Calu3 (cell line): ENCODE measurements around the gene KMT2C. TPM values are rescaled to one million over a fixed set of nuclear protein-coding genes. Genes with fewer than 3 reads are reported as not detected.

Experiments used
- BruUV-seq: library from RNA; stranded (reverse); fragments of 400-500 nt; replicated peaks from 2 replicates; lab custom pipeline; 2021; lab: Mats Ljungman, UMichigan
- CTCF ChIA-PET: fragments of 300-600 bp; sonication (Branson Sonifier 250); formaldehyde crosslinking; loops from one replicate; lab custom pipeline; 2022; ENCODE audit warnings: antibody characterized with exemption; lab: Charles Lee
- DNase-seq: peaks from one replicate; pipeline ENCODE4 v3.0.0; 2022
- H3K27ac Mint-ChIP-seq: one replicate; pipeline ENCODE4 v1.8.0; 2022; ENCODE audit warnings: mixed read lengths; ENCODE audit not compliant: unreplicated experiment
- H3K27me3 Mint-ChIP-seq: one replicate; pipeline ENCODE4 v1.8.0; 2022; ENCODE audit warnings: mixed read lengths; ENCODE audit not compliant: unreplicated experiment
- H3K36me3 Mint-ChIP-seq: one replicate; pipeline ENCODE4 v1.8.0; 2022; ENCODE audit warnings: mild to moderate bottlenecking, moderate library complexity, mixed read lengths; ENCODE audit not compliant: insufficient read depth, unreplicated experiment
- H3K4me1 Mint-ChIP-seq: one replicate; pipeline ENCODE4 v1.8.0; 2022; ENCODE audit warnings: mild to moderate bottlenecking, low read depth, mixed read lengths; ENCODE audit not compliant: unreplicated experiment
- H3K4me3 Mint-ChIP-seq: one replicate; pipeline ENCODE4 v1.8.0; 2022; ENCODE audit warnings: mild to moderate bottlenecking, low read depth, moderate library complexity, mixed read lengths; ENCODE audit not compliant: unreplicated experiment
- H3K9me3 Mint-ChIP-seq: one replicate; pipeline ENCODE4 v1.8.0; 2022; ENCODE audit warnings: low read depth, mixed read lengths; ENCODE audit not compliant: unreplicated experiment
- intact Hi-C: fragments of 100-400 bp; cut with micrococcal nuclease; formaldehyde crosslinking; loops from one replicate; pipeline ENCODE4 v1.10.0; 2022; ENCODE audit not compliant: unreplicated experiment
- total RNA-seq: library from RNA; stranded (reverse); gene quantifications from 2 replicates; pipeline ENCODE4 v1.2.3, GENCODE V29; 2022
- TF ChIP-seq, protein P1 (sequence below): fragments of 200-600 bp; IDR thresholded peaks from one replicate; pipeline ENCODE4 v1.8.0; 2022; ENCODE audit warnings: antibody characterized with exemption; ENCODE audit not compliant: unreplicated experiment

The KMT2C gene
- total RNA-seq, 1 experiment from 2014 or later, result 73.4 TPM

DNA sequence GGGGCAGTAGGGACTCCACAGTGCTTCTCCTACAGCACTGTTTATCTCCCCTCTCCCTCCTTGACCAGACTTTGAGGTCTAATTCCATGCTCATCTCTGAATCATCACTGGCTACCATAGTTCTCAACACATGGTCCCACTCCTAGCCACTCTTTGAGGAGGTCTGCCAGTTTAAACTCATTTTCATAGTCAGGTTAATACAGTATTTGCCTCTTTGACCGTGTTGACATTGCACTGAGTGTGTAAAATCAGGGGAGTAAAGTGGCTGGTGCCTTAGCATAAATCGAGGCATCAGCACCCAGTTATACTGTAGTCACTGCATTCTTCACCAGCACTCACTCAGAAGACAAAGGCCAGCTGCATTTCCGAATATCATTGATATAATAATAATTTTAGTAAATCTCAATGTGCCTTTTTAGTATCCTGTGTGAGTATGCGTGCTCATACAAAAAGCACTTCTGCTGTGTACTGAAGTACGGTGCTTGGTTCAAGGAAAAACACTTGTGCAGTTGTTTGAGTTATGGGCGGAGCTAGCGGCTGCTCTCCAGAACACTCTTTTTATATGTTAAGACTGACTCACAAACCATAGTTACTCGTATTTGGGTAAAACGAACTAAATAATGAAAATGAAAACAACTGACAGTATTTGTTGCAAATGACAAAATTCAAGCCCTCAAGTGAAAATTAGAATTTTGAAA is 320.6 kb downstream of the KMT2C start:
- Mint-ChIP-seq H3K4me1 (no peaks in the 10 kb centered on the region), H3K36me3 (peaks cover 22% of the 10 kb centered on the region), H3K9me3 (no peaks in the 10 kb centered on the region), H3K4me3 (no peak overlapping the region), H3K27me3 (no peaks in the 10 kb centered on the region), H3K27ac (no peak overlapping the region)
- TF ChIP-seq, protein P1, sequence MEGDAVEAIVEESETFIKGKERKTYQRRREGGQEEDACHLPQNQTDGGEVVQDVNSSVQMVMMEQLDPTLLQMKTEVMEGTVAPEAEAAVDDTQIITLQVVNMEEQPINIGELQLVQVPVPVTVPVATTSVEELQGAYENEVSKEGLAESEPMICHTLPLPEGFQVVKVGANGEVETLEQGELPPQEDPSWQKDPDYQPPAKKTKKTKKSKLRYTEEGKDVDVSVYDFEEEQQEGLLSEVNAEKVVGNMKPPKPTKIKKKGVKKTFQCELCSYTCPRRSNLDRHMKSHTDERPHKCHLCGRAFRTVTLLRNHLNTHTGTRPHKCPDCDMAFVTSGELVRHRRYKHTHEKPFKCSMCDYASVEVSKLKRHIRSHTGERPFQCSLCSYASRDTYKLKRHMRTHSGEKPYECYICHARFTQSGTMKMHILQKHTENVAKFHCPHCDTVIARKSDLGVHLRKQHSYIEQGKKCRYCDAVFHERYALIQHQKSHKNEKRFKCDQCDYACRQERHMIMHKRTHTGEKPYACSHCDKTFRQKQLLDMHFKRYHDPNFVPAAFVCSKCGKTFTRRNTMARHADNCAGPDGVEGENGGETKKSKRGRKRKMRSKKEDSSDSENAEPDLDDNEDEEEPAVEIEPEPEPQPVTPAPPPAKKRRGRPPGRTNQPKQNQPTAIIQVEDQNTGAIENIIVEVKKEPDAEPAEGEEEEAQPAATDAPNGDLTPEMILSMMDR, result no peak
- no TSS peak for BruUV-seq
- CTCF ChIA-PET, result interaction anchor here (0.6 kb wide), 1 partner anchor 57 kb away, joined by 3 read pairs; no protein-coding TSS in a partner anchor
- intact Hi-C loops, result no loop called here
- DNase-seq, result no peak

DNA sequence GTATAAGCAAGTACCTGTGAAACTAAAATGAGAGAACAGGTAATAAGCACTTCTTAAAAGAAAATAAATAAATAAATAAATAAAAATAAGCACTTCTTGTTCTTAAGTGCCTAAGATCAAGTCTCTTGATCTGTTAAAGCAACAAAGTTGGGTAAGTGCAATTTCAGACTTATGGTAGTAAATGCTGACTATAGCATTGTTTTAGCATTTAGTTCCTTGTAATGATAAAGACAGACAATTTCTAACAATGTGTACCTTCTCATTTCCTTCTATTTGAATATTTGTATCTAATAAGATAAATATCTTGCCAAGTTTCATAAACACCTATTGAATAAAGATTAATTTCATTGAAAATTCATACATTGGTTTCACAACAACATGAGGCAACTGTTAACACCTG is 323.0 kb downstream of the KMT2C start:
- Mint-ChIP-seq H3K9me3 (no peaks in the 10 kb centered on the region), H3K27ac (no peak overlapping the region), H3K4me3 (no peak overlapping the region), H3K27me3 (no peaks in the 10 kb centered on the region), H3K36me3 (peaks cover 9% of the 10 kb centered on the region), H3K4me1 (no peaks in the 10 kb centered on the region)
- BruUV-seq, result no TSS peak
- TF ChIP-seq, protein P1, result no peak
- no peak for DNase-seq
- CTCF ChIA-PET, result no interaction called here
- intact Hi-C loops, result no loop called here

DNA sequence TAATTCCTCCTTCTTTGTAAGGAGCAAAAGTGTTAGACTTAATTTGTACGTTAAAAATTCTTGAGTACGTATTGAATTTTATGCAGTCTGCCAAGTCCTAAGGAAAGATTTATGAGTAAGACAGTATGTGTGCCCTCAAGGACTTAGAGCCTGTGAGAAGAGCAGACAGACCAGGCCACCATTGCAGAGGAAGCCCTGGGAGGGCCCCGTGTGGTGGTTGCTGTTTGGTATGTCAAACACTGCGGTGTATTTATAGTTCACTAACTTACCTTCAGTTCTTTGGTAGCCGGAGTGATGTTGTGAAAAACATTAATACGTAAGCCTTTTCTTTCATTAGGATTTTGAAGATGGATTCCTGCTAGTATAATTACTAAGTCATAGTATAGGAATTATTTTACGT is 327.4 kb downstream of the KMT2C start:
- intact Hi-C loops, result no loop called here
- no TSS peak for BruUV-seq
- no peak overlapping the region for H3K27ac Mint-ChIP-seq
- peaks cover 12% of the 10 kb centered on the region for H3K36me3 Mint-ChIP-seq
- no peaks in the 10 kb centered on the region for H3K4me1 Mint-ChIP-seq
- H3K9me3 Mint-ChIP-seq, result no peaks in the 10 kb centered on the region
- DNase-seq, result no peak
- CTCF ChIA-PET, result no interaction called here
- no peak overlapping the region for H3K4me3 Mint-ChIP-seq
- TF ChIP-seq, protein P1, result no peak
- no peaks in the 10 kb centered on the region for H3K27me3 Mint-ChIP-seq

DNA sequence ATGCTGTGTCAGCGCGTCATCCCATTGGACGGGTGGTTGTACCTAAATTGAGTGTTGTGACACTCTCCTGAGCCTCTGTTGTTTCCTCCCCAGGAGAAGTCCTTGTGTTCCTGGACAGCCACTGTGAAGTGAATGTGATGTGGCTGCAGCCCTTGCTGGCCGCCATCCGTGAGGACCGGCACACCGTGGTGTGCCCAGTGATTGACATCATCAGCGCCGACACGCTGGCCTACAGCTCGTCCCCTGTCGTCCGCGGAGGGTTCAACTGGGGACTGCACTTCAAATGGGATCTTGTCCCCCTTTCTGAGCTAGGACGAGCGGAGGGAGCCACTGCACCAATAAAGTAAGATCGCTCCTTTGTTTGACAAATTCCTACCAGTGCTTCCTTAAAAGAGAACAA is 327.9 kb downstream of the KMT2C start:
- intact Hi-C loops, result no loop called here
- Mint-ChIP-seq H3K36me3 (peaks cover 13% of the 10 kb centered on the region), H3K4me3 (no peak overlapping the region), H3K4me1 (no peaks in the 10 kb centered on the region), H3K27me3 (no peaks in the 10 kb centered on the region), H3K27ac (no peak overlapping the region), H3K9me3 (no peaks in the 10 kb centered on the region)
- DNase-seq, result no peak
- no TSS peak for BruUV-seq
- TF ChIP-seq, protein P1, result no peak
- CTCF ChIA-PET, result no interaction called here
